GM21526 (cell line): ENCODE measurements around the gene IP6K1.
"Not testable (repeated sequence)": the region's sequence is repeated elsewhere in the genome, so short reads cannot be mapped to it uniquely, and the experiment has no call there.

Source experiments
- ATAC-seq: cut with Tn5 transposase; IDR thresholded peaks from one replicate; pipeline ENCODE4 v1.9.1; 2021; ENCODE audit warnings: moderate library complexity; ENCODE audit not compliant: unreplicated experiment, low FRiP score

The IP6K1 gene

DNA sequence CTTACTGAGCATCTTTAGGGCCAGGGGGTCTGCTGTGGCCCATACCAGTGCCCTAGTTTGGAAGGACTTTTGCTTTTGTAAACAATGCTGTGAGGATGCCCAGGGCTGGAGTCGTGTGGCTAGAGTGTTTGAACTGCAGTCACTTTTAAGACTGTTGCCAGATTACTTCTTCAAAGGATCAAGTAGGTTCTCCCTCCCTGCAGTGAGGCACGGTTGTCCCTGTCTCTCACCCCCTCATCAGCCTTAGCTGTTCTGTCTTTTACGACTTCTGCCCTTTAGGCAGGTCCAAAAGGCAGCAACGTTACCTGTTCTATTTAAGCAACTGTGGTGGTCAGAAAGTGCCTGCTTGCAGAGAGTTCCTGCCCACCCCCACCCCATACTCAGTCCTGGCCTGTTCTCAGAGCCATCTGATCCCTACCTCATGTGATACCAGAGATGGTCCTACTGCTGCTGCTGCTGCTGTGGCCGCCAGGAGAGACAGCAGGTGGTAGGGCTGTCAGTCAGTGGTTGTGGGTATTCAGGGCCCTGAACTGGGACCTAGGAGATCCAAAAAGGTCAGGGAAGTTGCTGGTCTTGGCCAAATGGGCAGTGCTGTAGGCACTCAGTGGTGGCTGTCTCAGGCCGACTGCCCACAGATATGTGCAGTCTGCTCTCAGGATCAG is 91.8 kb downstream of the IP6K1 start:
- not testable (repeated sequence) for ATAC-seq

DNA sequence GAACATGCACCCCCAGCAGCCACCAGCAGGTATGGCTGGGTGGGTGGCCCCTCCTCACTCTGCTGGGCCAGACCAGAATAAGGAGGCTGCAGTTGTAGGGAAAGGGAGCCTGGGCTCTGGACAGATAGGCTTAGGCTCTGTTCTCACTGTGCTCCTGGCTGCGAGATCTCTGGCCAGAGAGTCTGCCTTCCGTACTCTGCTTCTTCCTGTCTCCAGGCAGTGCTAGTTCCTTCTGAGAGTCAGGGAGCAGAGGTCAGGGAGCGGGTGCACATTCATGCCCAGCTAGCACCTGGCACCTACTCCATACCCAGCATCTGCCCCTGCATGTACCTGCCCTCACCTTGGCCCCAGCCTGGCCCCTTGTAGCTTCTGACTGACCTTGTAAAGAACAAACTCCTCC is 94.9 kb downstream of the IP6K1 start:
- ATAC-seq = not testable (repeated sequence)

DNA sequence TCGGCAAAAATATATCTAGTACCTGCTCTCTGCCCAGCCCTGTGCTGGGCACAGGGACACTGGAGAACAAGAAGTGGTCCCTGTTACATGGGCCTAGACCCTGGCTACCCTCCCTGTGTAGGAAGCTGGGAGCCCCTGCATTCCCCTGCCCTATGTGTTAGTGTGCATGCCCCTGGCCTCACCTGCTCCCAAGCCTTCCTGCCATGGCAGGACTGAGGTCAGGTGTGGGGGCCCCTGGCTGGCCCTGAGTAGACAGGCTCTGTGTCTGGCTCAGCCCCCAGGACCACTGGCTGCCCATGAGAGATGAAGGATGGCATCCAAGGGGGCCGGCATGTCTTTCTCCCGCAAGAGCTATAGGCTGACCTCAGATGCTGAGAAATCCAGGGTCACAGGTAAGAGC is 95.5 kb downstream of the IP6K1 start:
- ATAC-seq = not testable (repeated sequence)

DNA sequence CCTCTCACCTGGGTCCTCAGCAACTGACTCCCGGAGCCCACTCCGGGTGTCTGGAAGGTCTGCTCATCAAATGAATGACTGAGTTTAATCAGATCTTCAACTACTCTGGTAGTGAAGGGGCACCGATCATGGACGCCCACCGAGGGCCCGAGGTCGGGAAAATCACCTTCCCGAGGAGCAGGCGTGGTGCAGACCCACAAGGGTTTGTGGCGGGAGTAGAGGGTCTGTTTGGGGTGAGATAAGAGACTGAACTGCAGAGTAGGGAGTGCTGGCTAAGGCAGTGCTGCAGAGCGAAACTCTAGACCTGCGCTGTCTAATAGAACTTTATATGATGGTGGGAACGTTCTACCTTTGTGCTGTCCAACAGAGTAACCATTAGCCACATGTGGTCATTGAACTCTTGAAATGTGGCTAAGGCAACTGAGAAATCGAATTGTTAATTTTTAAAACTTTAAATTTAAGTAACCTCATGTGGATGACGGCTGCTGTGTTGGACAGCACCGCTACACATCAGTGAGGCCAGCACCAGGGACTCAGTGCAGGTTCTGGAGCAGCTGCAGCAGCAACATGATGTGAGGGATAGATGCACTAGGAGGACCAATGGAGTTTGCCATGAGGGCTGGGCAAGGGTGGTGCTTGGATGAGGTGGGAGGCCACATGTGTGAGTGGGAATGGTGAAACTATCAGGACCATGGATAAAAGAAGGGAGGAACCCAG is 96.3 kb downstream of the IP6K1 start:
- not testable (repeated sequence) for ATAC-seq

DNA sequence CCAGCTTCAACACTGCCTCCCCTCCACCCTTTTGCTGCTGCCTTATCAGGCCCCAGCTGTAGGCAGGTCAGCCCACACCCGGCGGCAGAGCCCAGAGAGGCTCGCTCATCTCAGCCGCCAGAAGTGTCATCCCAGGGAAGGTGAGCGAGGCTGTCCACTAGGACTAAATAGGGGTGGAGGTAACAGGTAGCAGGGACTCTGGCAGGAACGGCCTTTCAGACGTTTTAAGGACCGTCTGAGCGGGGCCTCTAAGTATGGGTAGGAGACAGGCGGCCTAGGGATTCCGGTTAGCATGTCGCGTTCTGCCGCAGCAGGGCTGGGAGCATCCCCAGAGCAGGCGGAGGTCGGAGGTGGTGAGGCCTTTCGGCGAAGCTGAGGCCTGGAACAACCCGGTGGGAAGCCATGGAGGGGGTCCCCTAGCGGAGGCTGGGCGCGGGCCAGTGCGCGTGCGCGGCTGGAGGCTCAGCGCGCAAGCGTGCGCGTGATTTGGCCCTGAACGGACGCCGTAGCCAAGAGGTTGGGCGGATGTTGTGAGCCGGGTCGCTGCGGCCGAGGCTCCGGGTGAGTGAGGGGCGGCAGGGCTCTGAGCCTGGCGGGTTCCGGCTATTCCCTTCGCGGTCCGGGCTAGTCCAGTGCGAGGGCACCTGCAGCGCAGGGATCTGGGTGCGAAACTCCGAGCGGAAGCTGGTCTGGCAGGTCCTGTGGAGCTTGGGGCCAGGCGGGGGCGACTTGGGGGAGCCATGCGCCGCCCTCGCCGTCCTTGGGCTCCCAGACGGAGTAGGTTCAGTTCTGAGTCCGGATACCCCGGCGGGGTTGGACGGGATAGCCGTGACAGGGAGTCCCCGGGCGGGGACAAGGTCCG is 97.1 kb downstream of the IP6K1 start, which contains the start of the genes MST1 and RNF123:
Gene MST1 (minus strand): TSS at position 429 of the 862 bp plus-strand sequence. CDS start 783 bp downstream, outside the sequence.
Gene RNF123 (plus strand): TSS at position 512 of the 862 bp plus-strand sequence. CDS start 1,609 bp downstream, outside the sequence.
- ATAC-seq = peak; percentile 58

DNA sequence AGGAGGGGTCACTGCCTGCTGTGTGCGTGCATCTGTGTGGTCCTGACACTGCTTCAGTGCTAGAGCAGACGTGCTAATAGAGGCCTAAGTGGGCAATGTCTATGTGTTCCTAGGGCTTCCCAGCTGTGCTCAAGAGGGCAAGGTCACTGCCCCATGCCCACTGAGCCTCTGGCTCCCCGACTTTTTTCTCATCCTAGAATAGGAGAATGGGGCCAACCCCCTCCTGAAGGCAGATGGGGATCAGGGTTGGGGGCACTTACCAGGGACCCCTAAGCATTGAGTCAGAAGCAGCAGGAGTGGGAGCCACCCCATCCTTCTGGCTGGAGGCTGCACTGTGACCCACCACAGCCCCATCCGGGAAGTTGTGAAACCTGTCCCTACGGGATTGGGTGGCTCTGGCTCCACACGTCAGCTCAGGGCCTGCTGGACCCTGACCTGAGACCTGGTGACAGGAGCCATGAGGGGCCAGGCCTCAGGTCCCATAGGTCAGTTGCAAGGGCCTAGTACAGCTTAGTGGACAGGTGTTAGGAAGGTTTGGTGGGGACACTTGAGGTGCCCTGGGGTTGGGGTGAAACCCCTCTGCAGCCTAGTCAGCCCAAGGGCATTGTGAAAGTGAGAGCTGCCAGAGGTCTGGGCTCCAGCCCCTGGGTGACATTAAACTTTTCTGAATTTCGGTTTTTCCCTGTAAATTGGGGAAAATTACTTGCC is 97.8 kb downstream of the IP6K1 start:
- ATAC-seq = not testable (repeated sequence)

DNA sequence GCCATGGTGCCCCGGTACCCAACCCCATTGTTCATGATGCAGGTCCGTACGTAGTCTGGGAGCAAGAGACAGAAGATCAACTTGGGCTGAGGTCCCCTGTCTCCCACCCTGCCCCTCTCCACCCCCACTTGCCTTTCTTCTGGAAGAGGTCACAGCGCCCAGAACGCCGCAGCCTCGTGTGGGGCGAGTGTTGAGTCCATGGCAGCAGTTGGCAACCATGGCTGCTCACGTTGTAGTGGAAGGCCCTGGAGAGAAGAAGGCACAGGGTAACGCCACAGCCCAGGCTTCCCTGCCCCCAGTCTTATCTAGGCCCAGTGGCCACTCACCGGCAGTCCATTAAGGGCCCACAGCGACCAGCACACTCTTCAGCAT is 98.9 kb downstream of the IP6K1 start:
- not testable (repeated sequence) for ATAC-seq

DNA sequence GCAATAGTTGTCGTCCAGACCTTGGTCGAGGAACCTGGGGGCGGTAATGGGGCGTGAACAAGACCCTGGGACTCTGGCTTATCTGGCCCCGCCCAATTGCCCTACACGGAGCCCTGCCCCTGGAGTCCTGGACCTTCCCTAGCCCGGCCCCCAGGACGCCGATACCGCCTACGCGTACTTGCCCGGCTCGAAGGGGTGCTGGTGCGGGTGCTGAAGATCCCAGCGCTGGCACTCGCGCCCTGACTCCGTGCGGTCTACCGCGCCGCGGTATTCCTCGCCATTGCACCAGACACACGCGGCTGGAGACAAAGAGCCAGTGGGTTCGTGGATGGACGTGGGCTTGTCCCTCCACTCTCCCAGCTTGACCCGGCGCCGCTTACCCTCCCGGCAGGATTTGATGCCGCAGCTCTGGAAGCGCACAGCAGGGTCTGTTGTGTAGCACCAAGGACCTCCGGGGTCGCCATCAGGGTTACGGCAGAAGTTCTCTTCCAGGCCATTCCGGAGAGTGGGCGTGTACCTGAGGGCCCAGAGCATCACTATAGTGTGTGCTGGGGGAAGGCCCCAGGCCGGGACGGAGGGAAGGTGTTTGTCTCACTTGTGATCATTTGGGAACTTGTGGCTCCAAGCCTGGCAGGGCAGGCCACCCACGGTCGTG is 99.4 kb downstream of the IP6K1 start:
- not testable (repeated sequence) for ATAC-seq

DNA sequence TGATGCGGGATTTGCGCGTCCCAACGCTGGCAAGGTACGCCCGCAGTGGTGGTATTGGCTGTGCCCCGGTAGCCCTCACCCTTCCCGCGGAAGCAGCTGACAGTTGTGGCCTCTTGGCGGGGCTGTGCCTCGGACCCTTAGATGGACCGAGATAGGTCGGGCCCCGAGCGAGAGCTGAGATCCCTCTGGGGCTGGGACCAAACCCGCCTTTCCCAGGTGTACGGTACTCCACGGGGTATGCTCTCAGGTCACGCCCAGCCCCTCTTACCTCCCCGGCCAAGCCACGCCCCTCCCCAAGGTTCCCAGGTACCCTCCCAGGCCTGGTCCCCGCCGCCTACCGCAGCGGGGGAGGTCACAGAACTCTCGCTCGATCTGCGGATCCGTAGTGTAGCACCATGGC is 100.0 kb downstream of the IP6K1 start:
- ATAC-seq = not testable (repeated sequence)

DNA sequence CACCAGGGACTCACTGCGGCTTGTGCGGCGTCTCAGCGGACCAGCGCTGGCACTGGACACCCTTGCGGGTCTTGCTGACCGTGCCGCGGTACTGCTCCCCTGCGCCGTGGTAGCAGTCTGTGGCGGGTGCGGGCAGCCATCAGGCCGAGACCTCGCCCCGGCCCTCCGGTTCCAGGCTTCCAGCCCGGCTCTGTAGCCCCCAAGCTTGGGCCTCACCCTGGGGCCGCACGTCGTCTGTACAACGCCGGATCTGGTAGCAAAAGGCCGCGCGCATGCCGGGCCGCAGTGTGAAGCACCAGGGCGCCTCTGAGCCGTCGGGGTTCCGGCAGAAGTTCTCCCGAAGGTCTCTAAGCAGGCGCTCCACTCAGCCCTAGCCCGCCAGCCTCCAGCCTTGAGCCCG is 100.5 kb downstream of the IP6K1 start:
- ATAC-seq = not testable (repeated sequence)

DNA sequence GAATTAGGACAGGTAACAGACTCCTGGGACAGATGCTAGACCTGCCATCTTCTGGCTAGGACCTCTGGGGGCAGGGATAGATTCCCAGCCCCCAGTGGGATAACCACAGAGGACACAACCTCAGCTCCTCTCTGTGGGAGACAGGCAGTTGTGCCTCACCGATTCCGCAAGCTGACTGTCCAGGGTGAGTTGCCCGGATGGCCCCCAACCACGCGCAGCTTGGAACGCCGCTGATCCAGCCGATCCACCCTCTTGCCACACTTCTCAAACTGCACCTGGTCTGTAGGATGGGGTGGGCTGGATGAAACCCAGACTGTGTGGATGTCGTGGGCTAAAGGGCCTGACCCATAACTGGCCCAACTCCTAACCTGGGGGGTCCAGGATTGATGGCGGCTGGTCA is 101.2 kb downstream of the IP6K1 start:
- not testable (repeated sequence) for ATAC-seq

DNA sequence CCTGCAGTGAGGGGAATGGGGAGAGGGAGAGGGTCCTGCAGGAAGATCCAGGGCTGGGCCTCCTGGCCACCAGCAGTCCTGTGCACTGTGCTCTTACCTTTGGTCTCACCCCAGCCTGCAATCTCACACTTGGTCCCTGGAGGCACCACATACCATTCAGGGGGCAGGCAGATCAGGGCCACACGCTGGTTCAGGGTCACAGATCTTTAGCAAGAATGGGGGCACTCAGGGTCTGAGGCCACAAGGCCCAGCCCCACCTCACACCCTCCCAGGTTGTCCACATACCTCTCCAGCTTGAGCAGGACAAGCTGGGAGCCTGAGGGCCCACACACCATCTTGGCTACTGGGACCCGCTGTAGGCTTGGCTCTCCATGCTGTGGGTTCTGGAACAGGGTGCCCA is 101.9 kb downstream of the IP6K1 start:
- not testable (repeated sequence) for ATAC-seq

DNA sequence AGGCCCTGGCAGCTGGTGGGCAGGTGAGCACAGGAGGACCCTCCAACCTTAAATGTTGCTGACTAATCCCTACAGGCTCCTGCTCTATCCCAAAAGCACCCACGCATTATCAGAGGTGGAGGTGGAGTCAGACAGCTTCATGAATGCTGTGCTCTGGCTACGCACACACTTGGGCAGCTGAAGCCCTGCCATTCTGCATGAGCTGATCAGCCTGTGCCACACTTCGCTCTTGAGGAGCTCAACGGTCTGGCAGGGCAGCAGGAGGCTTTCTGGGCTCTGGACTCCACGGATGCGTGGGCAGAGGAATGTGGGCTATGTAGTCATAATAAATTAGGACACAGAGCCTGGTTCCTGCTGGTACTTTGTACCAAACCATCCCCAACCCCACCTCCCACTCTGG is 103.2 kb downstream of the IP6K1 start:
- no peak for ATAC-seq

DNA sequence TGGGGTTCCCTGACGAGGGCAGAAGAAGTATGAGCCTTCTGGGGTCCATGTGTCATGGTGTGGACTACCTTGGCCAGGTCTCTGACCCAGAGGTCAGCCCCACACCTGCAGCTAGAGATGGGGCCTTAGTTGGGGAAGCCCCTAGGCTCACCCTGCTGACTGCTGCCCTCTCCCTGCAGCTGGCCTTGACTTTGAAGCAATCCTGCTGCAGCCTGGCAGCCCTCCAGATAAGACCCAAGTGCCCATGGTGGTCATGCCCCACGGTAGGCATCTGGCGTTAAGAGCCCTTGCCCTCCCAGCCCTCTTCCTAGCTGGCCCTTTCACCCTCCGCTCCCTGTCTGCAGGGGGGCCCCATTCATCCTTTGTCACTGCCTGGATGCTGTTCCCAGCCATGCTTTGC is 104.8 kb downstream of the IP6K1 start:
- no peak for ATAC-seq

DNA sequence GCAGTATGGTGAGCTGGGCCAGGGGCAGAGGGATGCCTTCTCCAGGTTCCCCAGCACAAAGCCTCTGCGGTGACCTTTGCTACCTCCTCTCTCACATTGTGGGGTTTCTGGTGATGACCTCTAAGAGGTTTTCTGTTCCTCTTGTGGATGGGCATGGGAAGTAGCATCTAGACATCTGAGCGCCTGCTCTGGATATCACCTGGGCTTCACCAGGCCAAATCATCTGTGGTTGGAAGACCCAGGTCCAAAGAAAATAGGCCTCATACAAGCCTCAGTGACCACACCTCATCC is 105.2 kb downstream of the IP6K1 start:
- ATAC-seq = no peak

DNA sequence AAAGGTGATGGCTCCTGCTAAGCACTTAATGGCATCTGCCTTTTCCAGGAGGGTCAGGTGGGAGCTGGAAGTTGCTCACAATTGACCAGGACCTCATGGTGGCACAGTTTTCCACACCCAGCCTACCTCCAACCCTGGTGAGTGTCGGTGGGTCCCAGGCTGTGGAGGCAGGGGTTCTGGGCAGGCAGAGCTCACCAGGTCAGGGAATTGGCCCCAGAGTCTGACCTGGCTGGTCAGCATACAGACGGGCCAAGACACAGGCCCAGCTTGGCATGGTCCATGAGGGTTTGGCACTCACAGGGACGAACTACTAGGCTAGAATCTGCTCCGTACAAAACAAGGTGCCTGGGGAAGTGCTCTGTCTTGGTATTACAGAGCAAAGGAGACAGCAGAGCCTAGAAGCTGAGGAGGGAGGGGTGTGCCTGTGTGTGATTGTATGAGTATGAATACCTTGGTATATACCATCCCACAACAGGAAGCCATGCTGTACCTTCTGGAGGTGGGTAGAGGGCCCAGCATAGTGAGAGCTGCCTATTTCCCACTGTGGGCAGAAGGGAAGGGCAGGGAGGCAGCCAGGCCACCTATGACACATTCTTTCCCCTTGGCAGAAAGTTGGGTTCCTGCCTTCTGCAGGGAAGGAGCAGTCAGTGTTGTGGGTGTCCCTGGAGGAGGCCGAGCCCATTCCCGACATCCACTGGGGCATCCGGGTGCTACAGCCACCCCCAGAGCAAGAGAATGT is 105.7 kb downstream of the IP6K1 start:
- no peak for ATAC-seq

DNA sequence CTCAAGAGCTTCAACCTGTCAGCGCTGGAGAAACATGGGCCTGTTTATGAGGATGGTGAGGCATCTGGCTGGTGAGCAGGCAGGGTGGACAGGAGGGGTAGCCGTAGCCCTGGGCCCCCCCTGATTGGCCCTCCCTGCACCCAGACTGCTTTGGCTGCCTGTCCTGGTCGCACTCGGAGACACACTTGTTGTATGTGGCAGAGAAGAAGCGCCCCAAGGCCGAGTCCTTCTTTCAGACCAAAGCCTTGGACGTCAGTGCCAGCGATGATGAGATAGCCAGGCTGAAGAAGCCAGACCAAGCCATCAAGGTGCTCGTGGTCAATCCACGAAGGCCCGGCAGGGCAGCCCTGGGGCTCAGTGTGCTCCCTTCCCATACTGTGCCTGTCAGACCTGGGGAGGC is 110.4 kb downstream of the IP6K1 start:
- no peak for ATAC-seq

DNA sequence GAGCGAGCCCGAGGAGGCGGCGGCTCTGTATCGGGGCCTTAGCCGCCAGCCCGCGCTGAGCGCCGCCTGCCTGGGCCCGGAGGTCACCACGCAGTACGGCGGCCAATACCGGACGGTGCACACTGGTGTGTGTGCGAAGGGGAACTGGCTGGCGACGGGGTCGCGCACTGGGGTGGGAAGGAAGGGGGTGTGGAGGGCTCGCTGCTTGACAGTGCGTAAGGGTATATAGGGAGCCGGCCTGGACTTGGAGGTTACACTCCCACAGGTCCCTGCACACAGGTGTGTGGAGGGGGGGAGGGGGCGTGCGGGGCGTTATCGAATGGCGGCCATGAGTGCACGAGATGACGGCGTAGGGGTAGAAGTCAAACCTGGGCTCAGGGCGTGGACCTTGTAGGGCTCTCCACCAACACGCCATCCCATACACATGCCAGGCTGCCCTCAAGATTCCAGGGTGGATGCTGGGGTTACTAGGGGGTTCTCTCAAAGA is 111.8 kb downstream of the IP6K1 start:
- ATAC-seq = peak; percentile 31
